Mucosa of descending colon (tissue), 3 donors: ENCODE measurements around the gene RBFOX2. TPM values are rescaled to one million over a fixed set of nuclear protein-coding genes. Genes with fewer than 3 reads are reported as not detected.

Source experiments
- ATAC-seq: fragments of 200-7000 bp; cut with Tn5 transposase; one replicate; pipeline ENCODE4 v1.9.1; 2020; ENCODE audit warnings: mild to moderate bottlenecking, moderate library complexity
- DNase-seq, 3 donors: peaks; one replicate each; pipeline ENCODE4 v3.0.0-alpha.2; 2020
- H3K36me3 ChIP-seq: fragments of 200-600 bp; one replicate; pipeline ENCODE4 v1.8.0; 2021; ENCODE audit warnings: low read depth, mild to moderate bottlenecking
- H3K4me1 ChIP-seq: fragments of 200-600 bp; one replicate; pipeline ENCODE4 v1.8.0; 2021; ENCODE audit warnings: low read depth, mild to moderate bottlenecking
- H3K4me3 ChIP-seq: fragments of 200-600 bp; one replicate; pipeline ENCODE4 v1.8.0; 2021; ENCODE audit warnings: mild to moderate bottlenecking
- H3K9me3 ChIP-seq: fragments of 200-600 bp; one replicate; pipeline ENCODE4 v1.8.0; 2021; ENCODE audit warnings: mild to moderate bottlenecking
- intact Hi-C, 2 donors: fragments of 100-400 bp; cut with DNase I in 1 of 2; cut with micrococcal nuclease in 1 of 2; formaldehyde crosslinking; loops; one replicate each; pipeline versions ENCODE4 v1.11.0 to v1.11.1; 2022; cut with DNase I, micrococcal nuclease
- total RNA-seq, 3 donors: library from RNA; stranded (reverse); fragmentation: NEBNext Ultra II Directional in 2 of 3; extraction: Animal tissue kit (Norgen Biotek cat#: 25700) in 2 of 3; gene quantifications; one replicate each; pipeline versions ENCODE4 v1.2.1 to v1.2.4, GENCODE V29; 2021 to 2023
- TF ChIP-seq, protein P1 (sequence below): fragments of 200-600 bp; IDR thresholded peaks from one replicate; pipeline ENCODE4 v1.8.0; 2022; ENCODE audit warnings: antibody characterized with exemption, mild to moderate bottlenecking
- donor health status: DM: no; HTN: no; CAD: no; lungs with moderate emphysema.
- donor health status: DM: no; HTN: no; CAD: no.
- donor health status: DM: no; HTN: yes; CAD: no.

The RBFOX2 gene
- total RNA-seq, 3 donors from 2014 or later, result 46.0 to 141 (median 46.2) TPM

DNA sequence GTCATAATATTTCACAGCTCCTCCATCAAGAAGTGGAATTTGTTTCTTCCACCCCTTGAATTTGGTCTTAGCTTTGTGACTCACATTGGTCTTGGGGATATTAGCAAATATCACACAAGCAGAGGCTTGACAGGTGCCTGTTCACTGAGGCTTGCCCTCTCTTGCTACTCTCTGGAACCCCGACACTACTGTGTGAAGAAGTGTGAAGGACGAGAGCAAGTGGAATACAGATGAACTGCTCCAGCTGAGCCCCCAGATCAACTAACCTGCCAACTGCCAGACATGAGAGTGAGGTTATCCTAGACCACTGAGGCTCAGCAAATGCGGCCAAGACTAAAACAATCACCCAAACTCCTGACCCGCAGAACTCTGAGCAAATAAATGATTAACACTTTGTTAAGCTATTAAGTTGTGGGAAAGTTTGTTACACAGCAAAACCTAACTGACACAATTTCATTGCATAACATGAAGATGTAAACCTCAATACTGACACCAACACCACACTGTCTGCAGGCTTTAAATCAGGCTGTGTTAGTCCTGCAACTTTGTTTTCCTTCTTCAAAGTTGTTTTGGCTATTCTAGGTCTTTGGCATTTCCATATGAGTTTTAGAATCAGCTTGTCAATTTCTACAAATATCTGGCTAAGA, 168.4 kb downstream of the RBFOX2 start:
- intact Hi-C loops, result no loop called here
- Histone ChIP-seq H3K9me3 (no peaks in the 10 kb centered on the region), H3K36me3 (no peaks in the 10 kb centered on the region), H3K4me3 (no peak overlapping the region), H3K4me1 (no peaks in the 10 kb centered on the region)
- TF ChIP-seq, protein P1, sequence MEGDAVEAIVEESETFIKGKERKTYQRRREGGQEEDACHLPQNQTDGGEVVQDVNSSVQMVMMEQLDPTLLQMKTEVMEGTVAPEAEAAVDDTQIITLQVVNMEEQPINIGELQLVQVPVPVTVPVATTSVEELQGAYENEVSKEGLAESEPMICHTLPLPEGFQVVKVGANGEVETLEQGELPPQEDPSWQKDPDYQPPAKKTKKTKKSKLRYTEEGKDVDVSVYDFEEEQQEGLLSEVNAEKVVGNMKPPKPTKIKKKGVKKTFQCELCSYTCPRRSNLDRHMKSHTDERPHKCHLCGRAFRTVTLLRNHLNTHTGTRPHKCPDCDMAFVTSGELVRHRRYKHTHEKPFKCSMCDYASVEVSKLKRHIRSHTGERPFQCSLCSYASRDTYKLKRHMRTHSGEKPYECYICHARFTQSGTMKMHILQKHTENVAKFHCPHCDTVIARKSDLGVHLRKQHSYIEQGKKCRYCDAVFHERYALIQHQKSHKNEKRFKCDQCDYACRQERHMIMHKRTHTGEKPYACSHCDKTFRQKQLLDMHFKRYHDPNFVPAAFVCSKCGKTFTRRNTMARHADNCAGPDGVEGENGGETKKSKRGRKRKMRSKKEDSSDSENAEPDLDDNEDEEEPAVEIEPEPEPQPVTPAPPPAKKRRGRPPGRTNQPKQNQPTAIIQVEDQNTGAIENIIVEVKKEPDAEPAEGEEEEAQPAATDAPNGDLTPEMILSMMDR, result no peak
- DNase-seq (no peak), ATAC-seq (no peak)

DNA sequence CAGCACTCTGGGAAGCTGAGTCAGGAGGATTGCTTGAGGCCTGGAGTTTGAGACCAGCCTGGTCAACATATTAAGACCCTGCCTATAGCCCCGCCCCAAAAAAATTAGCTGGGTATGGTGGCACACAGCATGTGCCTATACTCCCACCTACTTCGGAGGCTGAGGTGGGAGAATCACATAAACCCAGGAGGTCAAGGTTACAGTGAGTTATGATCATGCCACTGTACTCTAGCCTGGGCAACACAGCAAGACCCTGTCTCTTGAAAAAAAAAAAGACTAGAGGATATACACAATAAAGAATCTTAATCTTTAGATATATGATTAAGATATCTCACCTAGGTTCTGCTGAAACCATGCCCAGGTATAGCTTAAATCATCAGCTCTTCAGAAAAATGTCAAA, 174.3 kb downstream of the RBFOX2 start:
- ATAC-seq, result no peak
- intact Hi-C loops, result no loop called here
- no peak overlapping the region for H3K4me3 ChIP-seq
- H3K4me1 ChIP-seq, result peaks cover 5% of the 10 kb centered on the region
- H3K9me3 ChIP-seq, result no peaks in the 10 kb centered on the region
- H3K36me3 ChIP-seq, result no peaks in the 10 kb centered on the region
- TF ChIP-seq, protein P1, result no peak
- no peak for DNase-seq

DNA sequence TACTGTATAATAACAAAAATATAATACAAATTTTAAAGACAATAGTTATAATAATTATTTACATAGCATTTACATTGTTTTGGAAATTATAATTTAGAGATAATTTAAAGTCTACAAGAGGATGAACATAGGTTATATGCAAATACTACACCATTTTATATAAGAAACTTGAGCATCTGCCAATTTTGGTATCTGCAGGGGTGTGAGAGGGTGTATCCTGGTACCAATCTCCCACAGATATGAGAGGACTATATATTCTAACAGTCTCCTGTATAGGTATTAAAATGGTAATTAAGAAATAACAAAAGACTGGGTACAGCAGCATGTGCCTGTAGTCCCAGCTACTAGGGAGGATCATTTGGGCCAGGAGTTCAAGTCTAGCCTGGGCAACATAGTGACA, 176.5 kb downstream of the RBFOX2 start:
- ATAC-seq (no peak), DNase-seq (no peak)
- Histone ChIP-seq H3K4me1 (peaks cover 15% of the 10 kb centered on the region), H3K9me3 (no peaks in the 10 kb centered on the region), H3K4me3 (no peak overlapping the region), H3K36me3 (no peaks in the 10 kb centered on the region)
- intact Hi-C loops, result no loop called here
- TF ChIP-seq, protein P1, result no peak

DNA sequence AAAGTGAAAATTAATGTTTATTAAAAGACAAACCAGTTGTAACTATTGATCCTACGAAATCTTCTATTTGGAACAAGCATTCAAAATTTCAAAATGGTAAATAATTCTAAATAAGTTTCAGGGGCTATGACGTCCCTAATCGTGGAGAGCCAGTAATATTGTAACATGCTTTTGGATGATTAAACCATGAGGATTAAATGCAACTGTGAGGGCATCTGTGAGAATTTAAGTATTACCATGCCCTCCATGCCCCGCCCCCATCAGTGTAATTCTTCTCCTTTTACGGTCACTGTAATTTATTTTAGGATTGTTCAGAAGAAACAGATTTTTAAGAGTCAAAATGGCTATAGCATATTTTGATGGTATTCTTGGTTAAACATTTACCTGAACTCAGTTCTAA, 177.8 kb downstream of the RBFOX2 start:
- no peak for ATAC-seq
- intact Hi-C loops, result no loop called here

DNA sequence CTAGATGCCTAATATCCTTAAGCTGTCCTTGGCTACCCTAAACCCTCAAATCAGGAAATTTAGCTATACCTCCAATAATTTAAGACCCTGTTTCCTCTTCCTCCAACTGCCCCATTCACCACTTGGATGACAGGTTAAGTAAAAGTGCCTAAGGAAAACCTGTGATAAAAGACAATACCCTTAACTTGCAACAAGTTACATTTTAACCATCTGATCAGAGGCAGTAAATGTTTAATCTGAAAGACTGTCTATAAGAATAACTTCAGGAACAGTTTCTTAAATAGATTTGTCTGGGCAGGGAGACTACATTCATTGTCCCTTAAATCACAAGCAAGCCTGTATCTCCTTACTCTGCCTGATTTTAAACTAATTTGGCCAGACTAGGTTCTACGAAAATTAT, 181.8 kb downstream of the RBFOX2 start:
- no peaks in the 10 kb centered on the region for H3K36me3 ChIP-seq
- ATAC-seq (peak; percentile 67), DNase-seq (no peak)
- no peak overlapping the region for H3K4me3 ChIP-seq
- H3K4me1 ChIP-seq, result peaks cover 30% of the 10 kb centered on the region
- H3K9me3 ChIP-seq, result no peaks in the 10 kb centered on the region
- TF ChIP-seq, protein P1, result no peak
- intact Hi-C loops, result no loop called here

More for the DNA sequence above, 177.8 kb downstream of the RBFOX2 start:
- TF ChIP-seq, protein P1, result no peak
- peaks cover 23% of the 10 kb centered on the region for H3K4me1 ChIP-seq
- no peaks in the 10 kb centered on the region for H3K36me3 ChIP-seq
- H3K9me3 ChIP-seq, result no peaks in the 10 kb centered on the region
- H3K4me3 ChIP-seq, result no peak overlapping the region
- no peak for DNase-seq

DNA sequence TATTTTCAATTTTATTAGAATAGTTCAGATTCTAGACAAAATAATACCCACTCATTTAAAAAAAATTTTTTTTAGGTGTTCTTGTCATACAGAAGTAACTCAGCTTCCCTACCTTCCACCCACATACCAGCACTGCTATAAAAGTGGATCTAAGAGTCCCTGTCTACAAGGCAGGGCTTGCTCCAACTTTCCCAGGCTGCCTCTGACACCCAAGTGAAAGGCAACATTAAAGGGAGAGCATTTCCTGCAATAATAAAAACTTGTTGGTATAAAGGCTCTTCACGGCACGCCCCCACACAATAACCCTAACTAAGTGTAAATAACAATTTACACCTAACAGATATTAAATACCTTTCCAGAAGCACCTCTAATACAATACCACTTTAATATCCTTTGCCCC, 183.7 kb downstream of the RBFOX2 start:
- TF ChIP-seq, protein P1, result no peak
- peak in 1 of 3 donors; percentile 55 for DNase-seq
- ATAC-seq, result peak; percentile 45
- H3K4me3 ChIP-seq, result no peak overlapping the region
- intact Hi-C loops, result no loop called here
- no peaks in the 10 kb centered on the region for H3K36me3 ChIP-seq
- peaks cover 25% of the 10 kb centered on the region for H3K4me1 ChIP-seq
- H3K9me3 ChIP-seq, result no peaks in the 10 kb centered on the region
